Measurements from ENCODE around the gene CPE.

- TF ChIP-seq POLR2AphosphoS5 (IDR thresholded peaks at IDR 0.05): no peak
- no peak for TF ChIP-seq CTCF (IDR thresholded peaks at IDR 0.05)
Observed at GRCh38 chr4:165514739-165515138, 135.9 kb downstream of the CPE start.
